Measurements from ENCODE around the gene RAB31.

DNA sequence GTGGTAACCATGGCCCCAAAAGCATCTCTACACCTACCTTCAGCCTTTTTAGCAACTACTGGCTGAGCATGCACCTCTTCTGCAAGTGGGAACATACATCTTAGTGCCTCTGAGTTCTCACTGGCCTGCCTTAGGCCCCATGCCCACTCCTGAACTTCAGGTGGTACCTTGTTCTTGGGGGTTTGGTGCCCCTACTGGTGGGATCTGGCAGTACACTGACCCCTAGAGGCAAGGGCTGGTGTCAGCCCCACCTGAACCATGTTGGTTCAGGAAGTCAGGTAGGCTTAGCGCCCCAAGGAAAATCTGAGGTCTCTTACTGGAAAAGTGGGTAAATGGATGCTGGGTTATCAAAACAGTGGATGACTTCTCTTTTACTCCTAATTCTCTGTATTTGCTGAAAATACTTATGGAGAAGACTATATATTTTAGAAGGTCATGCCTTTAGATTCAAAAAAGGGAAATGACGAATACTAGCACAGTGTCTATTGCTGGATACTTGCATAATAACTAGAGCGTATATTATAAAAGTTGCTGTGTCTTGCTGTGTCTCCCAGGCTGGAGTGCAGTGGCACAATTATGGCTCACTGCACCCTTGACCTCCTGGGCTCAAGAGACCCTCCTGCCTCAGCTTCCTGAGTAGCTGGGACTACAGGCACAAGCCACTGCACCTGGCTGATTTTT is 84.6 kb downstream of the RAB31 start:
- TF ChIP-seq, protein P1, sequence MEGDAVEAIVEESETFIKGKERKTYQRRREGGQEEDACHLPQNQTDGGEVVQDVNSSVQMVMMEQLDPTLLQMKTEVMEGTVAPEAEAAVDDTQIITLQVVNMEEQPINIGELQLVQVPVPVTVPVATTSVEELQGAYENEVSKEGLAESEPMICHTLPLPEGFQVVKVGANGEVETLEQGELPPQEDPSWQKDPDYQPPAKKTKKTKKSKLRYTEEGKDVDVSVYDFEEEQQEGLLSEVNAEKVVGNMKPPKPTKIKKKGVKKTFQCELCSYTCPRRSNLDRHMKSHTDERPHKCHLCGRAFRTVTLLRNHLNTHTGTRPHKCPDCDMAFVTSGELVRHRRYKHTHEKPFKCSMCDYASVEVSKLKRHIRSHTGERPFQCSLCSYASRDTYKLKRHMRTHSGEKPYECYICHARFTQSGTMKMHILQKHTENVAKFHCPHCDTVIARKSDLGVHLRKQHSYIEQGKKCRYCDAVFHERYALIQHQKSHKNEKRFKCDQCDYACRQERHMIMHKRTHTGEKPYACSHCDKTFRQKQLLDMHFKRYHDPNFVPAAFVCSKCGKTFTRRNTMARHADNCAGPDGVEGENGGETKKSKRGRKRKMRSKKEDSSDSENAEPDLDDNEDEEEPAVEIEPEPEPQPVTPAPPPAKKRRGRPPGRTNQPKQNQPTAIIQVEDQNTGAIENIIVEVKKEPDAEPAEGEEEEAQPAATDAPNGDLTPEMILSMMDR (IDR thresholded peaks at IDR 0.05) = no peak
- TF ChIP-seq POLR2A (IDR thresholded peaks at IDR 0.05) = no peak

Measured in lower leg skin (tissue), 3 donors.